HL-60 (cell line): ENCODE data around the gene HACD2.

Source experiments
- DNase-seq, 2 experiments: peaks; one replicate each; pipeline ENCODE4 v3.0.0-alpha.2; 2010 to 2020; ENCODE audit warnings: low read depth in 1 of 2, low spot score in 1 of 2
- H3K27ac ChIP-seq: fragments of 250-450 bp; sonication (Bioruptor Pico); replicated peaks from 2 replicates; pipeline ENCODE4 v1.5.1; 2020; ENCODE audit warnings: mild to moderate bottlenecking, moderate library complexity
- H3K27me3 ChIP-seq: fragments of 250-450 bp; sonication (Bioruptor Pico); 2 replicates; pipeline ENCODE4 v1.5.1; 2021; ENCODE audit warnings: mild to moderate bottlenecking, moderate library complexity; ENCODE audit not compliant: insufficient read depth, poor library complexity, severe bottlenecking
- H3K4me3 ChIP-seq: replicated peaks from 2 replicates; pipeline ENCODE4 v1.5.1; 2011; ENCODE audit warnings: mild to moderate bottlenecking, control low read depth, low read length; ENCODE audit not compliant: insufficient read depth
- GABPA ChIP-seq: IDR thresholded peaks from 2 replicates; pipeline ENCODE4 v1.6.1; 2012; ENCODE audit warnings: low read depth
- POLR2AphosphoS5 ChIP-seq: IDR thresholded peaks from 2 replicates; pipeline ENCODE4 v1.6.1; 2012; ENCODE audit warnings: low read depth
- REST ChIP-seq: IDR thresholded peaks from 2 replicates; pipeline ENCODE4 v1.6.1; 2012; ENCODE audit warnings: low read depth; ENCODE audit not compliant: insufficient replicate concordance
- SPI1 ChIP-seq: IDR thresholded peaks from 2 replicates; pipeline ENCODE4 v1.6.1; 2012; ENCODE audit warnings: low read depth, mild to moderate bottlenecking, borderline replicate concordance
- TF ChIP-seq, protein P1 (sequence below): IDR thresholded peaks from one replicate; pipeline ENCODE4 v1.5.1; 2011; ENCODE audit warnings: low read length, control low read depth, inconsistent platforms; ENCODE audit not compliant: insufficient read depth

The HACD2 gene

DNA sequence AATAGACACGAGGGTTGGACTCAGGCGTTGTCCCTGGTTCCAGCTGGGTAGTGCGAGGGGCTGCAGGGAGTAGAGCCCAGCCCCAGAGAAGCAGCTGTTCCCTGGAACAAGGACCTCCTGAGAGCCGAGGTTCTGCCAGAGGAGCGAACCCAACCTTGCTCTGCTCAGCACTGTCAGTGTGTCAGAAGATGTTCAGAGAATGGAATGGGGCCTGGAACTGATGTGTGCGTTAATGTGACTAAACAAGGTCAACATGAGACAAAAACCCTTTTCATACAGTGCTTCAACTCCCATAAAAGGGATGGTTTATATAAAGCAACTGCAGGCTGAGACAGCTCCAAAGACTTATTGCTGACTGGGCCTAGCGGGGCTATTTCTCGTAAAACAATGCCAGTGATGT is 35.5 kb upstream of the HACD2 start:
- H3K27me3 ChIP-seq = no peaks in the 10 kb centered on the region
- DNase-seq = no peak
- H3K4me3 ChIP-seq = no peak overlapping the region
- no peak overlapping the region for H3K27ac ChIP-seq
- TF ChIP-seq SPI1 (no peak), REST (no peak), POLR2AphosphoS5 (no peak), GABPA (no peak)
- TF ChIP-seq, protein P1, sequence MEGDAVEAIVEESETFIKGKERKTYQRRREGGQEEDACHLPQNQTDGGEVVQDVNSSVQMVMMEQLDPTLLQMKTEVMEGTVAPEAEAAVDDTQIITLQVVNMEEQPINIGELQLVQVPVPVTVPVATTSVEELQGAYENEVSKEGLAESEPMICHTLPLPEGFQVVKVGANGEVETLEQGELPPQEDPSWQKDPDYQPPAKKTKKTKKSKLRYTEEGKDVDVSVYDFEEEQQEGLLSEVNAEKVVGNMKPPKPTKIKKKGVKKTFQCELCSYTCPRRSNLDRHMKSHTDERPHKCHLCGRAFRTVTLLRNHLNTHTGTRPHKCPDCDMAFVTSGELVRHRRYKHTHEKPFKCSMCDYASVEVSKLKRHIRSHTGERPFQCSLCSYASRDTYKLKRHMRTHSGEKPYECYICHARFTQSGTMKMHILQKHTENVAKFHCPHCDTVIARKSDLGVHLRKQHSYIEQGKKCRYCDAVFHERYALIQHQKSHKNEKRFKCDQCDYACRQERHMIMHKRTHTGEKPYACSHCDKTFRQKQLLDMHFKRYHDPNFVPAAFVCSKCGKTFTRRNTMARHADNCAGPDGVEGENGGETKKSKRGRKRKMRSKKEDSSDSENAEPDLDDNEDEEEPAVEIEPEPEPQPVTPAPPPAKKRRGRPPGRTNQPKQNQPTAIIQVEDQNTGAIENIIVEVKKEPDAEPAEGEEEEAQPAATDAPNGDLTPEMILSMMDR = no peak

- H3K27me3 ChIP-seq = no peaks in the 10 kb centered on the region
- DNase-seq = peak; percentile 69 to 92
- no peak overlapping the region for H3K4me3 ChIP-seq
- peak overlapping the region; percentile 52 for H3K27ac ChIP-seq
- TF ChIP-seq POLR2AphosphoS5 (peak; percentile 77; the same call in 1 of the 2 replicates), REST (no peak), SPI1 (peak; percentile 94), GABPA (no peak)
- TF ChIP-seq, protein P1 = no peak
Observed at GRCh38 chr3:123618768-123619484, 34.1 kb upstream of the HACD2 start.

- Histone ChIP-seq H3K27me3 (no peaks in the 10 kb centered on the region), H3K27ac (peak overlapping the region; percentile 52), H3K4me3 (no peak overlapping the region)
- no peak for TF ChIP-seq POLR2AphosphoS5
- peak; percentile 69 for TF ChIP-seq SPI1
- no peak for TF ChIP-seq GABPA
- TF ChIP-seq, protein P1 = no peak
- DNase-seq = peak; percentile 24 to 61
Observed at GRCh38 chr3:123618076-123618708, 33.3 kb upstream of the HACD2 start.
